ENCODE results near the gene DGKB. TPM values are rescaled to one million over a fixed set of nuclear protein-coding genes. Genes with fewer than 3 reads are reported as not detected.

Gene DGKB
- total RNA-seq, 4 donors from 2014 or later: 0.07 to 0.95 (median 0.34) TPM

GRCh38 chr7:14766747-14767146 lies 135.8 kb downstream of the DGKB start:
- H3K4me1 ChIP-seq: peaks cover 25 to 28% of the 10 kb centered on the region in 2 donors
- TF ChIP-seq POLR2A (IDR thresholded peaks at IDR 0.05) (no peak), CTCF (IDR thresholded peaks at IDR 0.05 in 4 of 5, conservative IDR thresholded peaks at IDR 0.05 in 1 of 5) (no peak)
- ATAC-seq (no peak), DNase-seq (no peak)
- no peaks in the 10 kb centered on the region for H3K36me3 ChIP-seq
- in situ Hi-C loops (cut with MboI; ENCODE audit: low sequenced_read_pairs in 4 of 4) (no loop called here), intact Hi-C loops (cut with DNase I; ENCODE audit: low total_unique reads) (no loop called here)
- no peaks in the 10 kb centered on the region for H3K27me3 ChIP-seq
- no peaks in the 10 kb centered on the region for H3K9me3 ChIP-seq
- H3K27ac ChIP-seq: no peak overlapping the region
- H3K4me3 ChIP-seq: no peak overlapping the region

- Histone ChIP-seq H3K36me3 (no peaks in the 10 kb centered on the region), H3K4me1 (peaks cover 34 to 37% of the 10 kb centered on the region in 2 donors), H3K27ac (no peak overlapping the region), H3K4me3 (no peak overlapping the region), H3K9me3 (no peaks in the 10 kb centered on the region), H3K27me3 (no peaks in the 10 kb centered on the region)
- intact Hi-C loops (cut with DNase I; ENCODE audit: low total_unique reads) (no loop called here), in situ Hi-C loops (cut with MboI; ENCODE audit: low sequenced_read_pairs in 4 of 4) (no loop called here)
- no peak for TF ChIP-seq POLR2A (IDR thresholded peaks at IDR 0.05)
- TF ChIP-seq CTCF (IDR thresholded peaks at IDR 0.05 in 4 of 5, conservative IDR thresholded peaks at IDR 0.05 in 1 of 5): no peak
- DNase-seq: no peak
- ATAC-seq: no peak
These were observed 136.8 kb downstream of the DGKB start for GRCh38 chr7:14765731-14766130.

GRCh38 chr7:14762561-14762960 lies 140.0 kb downstream of the DGKB start:
- ATAC-seq (no peak), DNase-seq (no peak)
- TF ChIP-seq POLR2A (IDR thresholded peaks at IDR 0.05) (no peak), CTCF (IDR thresholded peaks at IDR 0.05 in 4 of 5, conservative IDR thresholded peaks at IDR 0.05 in 1 of 5) (no peak)
- Histone ChIP-seq H3K27me3 (no peaks in the 10 kb centered on the region), H3K27ac (peak overlapping the region; percentile 78 to 86 (median 84)), H3K36me3 (no peaks in the 10 kb centered on the region), H3K9me3 (no peaks in the 10 kb centered on the region), H3K4me3 (peak overlapping the region in 1 of 4 donors; percentile 1), H3K4me1 (peaks cover 36 to 37% of the 10 kb centered on the region in 2 donors)
- intact Hi-C loops (cut with DNase I; ENCODE audit: low total_unique reads): no loop called here
- in situ Hi-C loops (cut with MboI; ENCODE audit: low sequenced_read_pairs in 4 of 4): no loop called here

- TF ChIP-seq CTCF (IDR thresholded peaks at IDR 0.05 in 4 of 5, conservative IDR thresholded peaks at IDR 0.05 in 1 of 5) (no peak), POLR2A (IDR thresholded peaks at IDR 0.05) (no peak)
- Histone ChIP-seq H3K27me3 (no peaks in the 10 kb centered on the region), H3K4me1 (peaks cover 36 to 37% of the 10 kb centered on the region in 2 donors), H3K36me3 (no peaks in the 10 kb centered on the region), H3K4me3 (peak overlapping the region in 1 of 4 donors; percentile 1), H3K27ac (peak overlapping the region; percentile 78 to 86 (median 84)), H3K9me3 (no peaks in the 10 kb centered on the region)
- in situ Hi-C loops (cut with MboI; ENCODE audit: low sequenced_read_pairs in 4 of 4): no loop called here
- intact Hi-C loops (cut with DNase I; ENCODE audit: low total_unique reads): loop anchor here (1.0 kb wide), 1 partner anchor 75 kb away; no protein-coding TSS in a partner anchor
- DNase-seq (peak; percentile 86 to 93), ATAC-seq (peak; percentile 99 to 100)
These were observed 140.8 kb downstream of the DGKB start for GRCh38 chr7:14761510-14762296.
